Fibroblast of villous mesenchyme (primary cell): ENCODE data around the gene VGLL4. TPM values are rescaled to one million over a fixed set of nuclear protein-coding genes. Genes with fewer than 3 reads are reported as not detected.

Source experiments
- DNase-seq: peaks from one replicate; pipeline ENCODE4 v3.0.0-alpha.2; 2010; ENCODE audit warnings: low read depth
- H3K4me3 ChIP-seq: 2 replicates; pipeline ENCODE4 v1.5.1; 2011; ENCODE audit warnings: low read depth, mild to moderate bottlenecking, low read length
- total RNA-seq: library from RNA; depleted of rRNA; stranded (reverse); fragments of >200 nt; gene quantifications from 2 replicates; pipeline ENCODE4 v1.2.3, GENCODE V29; 2012
- TF ChIP-seq, protein P1 (sequence below): IDR thresholded peaks from 2 replicates; pipeline ENCODE4 v1.5.1; 2012; ENCODE audit warnings: low read depth, mild to moderate bottlenecking, low read length; ENCODE audit not compliant: insufficient read depth

Gene VGLL4
- total RNA-seq, 1 donor: 65.6 TPM

GRCh38 chr3:11613851-11614487 is 29.7 kb downstream of the VGLL4 start:
- no peak for DNase-seq
- TF ChIP-seq, protein P1, sequence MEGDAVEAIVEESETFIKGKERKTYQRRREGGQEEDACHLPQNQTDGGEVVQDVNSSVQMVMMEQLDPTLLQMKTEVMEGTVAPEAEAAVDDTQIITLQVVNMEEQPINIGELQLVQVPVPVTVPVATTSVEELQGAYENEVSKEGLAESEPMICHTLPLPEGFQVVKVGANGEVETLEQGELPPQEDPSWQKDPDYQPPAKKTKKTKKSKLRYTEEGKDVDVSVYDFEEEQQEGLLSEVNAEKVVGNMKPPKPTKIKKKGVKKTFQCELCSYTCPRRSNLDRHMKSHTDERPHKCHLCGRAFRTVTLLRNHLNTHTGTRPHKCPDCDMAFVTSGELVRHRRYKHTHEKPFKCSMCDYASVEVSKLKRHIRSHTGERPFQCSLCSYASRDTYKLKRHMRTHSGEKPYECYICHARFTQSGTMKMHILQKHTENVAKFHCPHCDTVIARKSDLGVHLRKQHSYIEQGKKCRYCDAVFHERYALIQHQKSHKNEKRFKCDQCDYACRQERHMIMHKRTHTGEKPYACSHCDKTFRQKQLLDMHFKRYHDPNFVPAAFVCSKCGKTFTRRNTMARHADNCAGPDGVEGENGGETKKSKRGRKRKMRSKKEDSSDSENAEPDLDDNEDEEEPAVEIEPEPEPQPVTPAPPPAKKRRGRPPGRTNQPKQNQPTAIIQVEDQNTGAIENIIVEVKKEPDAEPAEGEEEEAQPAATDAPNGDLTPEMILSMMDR: no peak
- H3K4me3 ChIP-seq: no peak overlapping the region

DNA sequence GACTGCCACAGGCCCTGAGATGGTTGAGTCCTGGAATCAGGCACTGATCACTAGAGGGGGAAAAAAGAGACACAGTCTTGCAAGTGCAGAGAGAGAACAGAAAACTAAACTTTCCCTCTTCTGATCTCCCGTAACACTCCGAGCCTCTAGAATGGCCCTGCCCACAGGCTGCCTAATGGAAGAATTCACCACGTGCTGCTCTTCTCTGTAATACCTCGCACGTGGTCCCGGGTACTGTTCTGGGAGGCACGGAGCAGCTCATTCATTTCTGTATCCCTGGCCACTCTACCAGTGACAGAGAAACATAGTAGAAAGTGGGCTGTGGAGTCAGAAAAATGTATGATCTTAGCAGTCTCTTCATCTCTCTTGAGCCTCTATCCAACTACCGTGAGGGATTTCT is 30.4 kb downstream of the VGLL4 start:
- TF ChIP-seq, protein P1: no peak
- no peak overlapping the region for H3K4me3 ChIP-seq
- DNase-seq: no peak

- no peak for DNase-seq
- TF ChIP-seq, protein P1: no peak
- H3K4me3 ChIP-seq: no peak overlapping the region
Observed at GRCh38 chr3:11612515-11613188, 31.1 kb downstream of the VGLL4 start.

- H3K4me3 ChIP-seq: no peak overlapping the region
- TF ChIP-seq, protein P1: no peak
- DNase-seq: no peak
Observed at GRCh38 chr3:11611341-11611799, 32.3 kb downstream of the VGLL4 start.

DNA sequence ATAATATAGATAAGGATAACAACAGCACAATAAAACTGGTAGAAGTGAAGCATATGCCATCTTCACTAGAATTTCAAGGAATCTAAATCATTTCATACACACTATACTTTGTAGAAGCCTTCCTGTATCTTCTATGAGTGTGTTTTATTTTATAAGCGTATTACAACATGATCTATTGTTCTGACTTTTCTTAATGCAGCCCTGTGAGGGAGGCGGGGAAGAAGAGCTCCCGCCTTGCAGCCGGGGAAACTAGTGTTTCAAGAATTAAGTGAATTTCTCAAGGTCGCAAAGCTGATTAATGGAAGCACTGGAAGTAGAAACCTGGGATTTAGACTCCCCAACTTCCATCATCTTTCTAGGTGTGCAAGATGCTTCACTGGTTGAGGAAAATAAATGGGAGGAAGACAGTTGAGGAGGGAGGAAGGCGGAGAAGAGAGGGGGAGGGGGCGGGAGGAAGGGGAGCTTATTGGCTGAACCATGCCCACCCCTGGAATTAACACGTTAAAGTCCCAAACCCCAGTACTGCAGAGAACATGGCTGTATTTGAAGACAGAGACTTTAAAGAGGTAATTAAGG is 32.9 kb downstream of the VGLL4 start:
- TF ChIP-seq, protein P1: no peak
- peak overlapping the region; percentile 29 for H3K4me3 ChIP-seq
- no peak for DNase-seq

DNA sequence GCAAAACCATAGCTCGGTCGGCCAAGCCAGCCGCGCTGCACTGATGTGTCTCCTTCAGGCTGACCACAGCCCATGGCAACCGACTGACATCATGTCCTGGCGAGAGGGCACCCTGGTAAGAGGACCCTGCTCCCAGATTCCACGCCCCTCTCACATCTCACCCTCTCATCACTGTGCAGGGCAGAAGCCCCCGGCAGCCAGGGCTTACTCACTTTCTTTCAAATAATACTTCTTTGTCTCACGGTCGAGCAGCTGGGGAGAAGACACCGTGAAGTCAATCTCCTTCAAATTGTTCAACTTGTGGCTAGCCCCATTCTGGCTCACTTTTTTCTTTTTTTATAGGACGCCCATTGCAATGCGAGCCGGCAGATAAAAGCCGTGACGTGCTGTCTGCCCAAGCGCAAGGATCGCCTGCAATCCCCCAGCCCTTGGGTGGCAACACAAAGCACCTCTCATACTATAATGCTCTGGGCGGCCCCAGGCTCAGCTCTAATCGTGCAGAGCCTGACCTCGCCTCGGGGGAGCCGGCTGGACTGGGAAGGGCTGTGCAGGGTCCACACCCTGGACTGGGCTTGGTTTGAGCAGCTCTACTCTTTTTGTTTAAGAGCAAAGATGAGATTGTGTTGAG is 33.6 kb downstream of the VGLL4 start:
- H3K4me3 ChIP-seq: peak overlapping the region; percentile 29
- TF ChIP-seq, protein P1: no peak
- DNase-seq: peak; percentile 71
